ENCODE results near the gene MAT2A.

GRCh38 chr2:85534881-85535280, 4.1 kb upstream of the MAT2A start:
- no peak for TF ChIP-seq CTCF (IDR thresholded peaks at IDR 0.05)
- TF ChIP-seq POLR2AphosphoS5 (IDR thresholded peaks at IDR 0.05), result no peak
